Measurements from ENCODE around the gene DHRS2.
"Not testable (repeated sequence)": the region's sequence is repeated elsewhere in the genome, so short reads cannot be mapped to it uniquely, and the experiment has no call there.

Gene DHRS2

GRCh38 chr14:23631702-23632460, 4.3 kb upstream of the DHRS2 start:
- TF ChIP-seq, protein P1, sequence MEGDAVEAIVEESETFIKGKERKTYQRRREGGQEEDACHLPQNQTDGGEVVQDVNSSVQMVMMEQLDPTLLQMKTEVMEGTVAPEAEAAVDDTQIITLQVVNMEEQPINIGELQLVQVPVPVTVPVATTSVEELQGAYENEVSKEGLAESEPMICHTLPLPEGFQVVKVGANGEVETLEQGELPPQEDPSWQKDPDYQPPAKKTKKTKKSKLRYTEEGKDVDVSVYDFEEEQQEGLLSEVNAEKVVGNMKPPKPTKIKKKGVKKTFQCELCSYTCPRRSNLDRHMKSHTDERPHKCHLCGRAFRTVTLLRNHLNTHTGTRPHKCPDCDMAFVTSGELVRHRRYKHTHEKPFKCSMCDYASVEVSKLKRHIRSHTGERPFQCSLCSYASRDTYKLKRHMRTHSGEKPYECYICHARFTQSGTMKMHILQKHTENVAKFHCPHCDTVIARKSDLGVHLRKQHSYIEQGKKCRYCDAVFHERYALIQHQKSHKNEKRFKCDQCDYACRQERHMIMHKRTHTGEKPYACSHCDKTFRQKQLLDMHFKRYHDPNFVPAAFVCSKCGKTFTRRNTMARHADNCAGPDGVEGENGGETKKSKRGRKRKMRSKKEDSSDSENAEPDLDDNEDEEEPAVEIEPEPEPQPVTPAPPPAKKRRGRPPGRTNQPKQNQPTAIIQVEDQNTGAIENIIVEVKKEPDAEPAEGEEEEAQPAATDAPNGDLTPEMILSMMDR (IDR thresholded peaks at IDR 0.05; ENCODE audit: low read depth, low read length, missing control alignments): peak; percentile 97
- Histone ChIP-seq H3K4me3 (ENCODE audit: low read depth, low read length) (no peak overlapping the region), H3K36me3 (replicated peaks) (no peaks in the 10 kb centered on the region), H3K27me3 (replicated peaks) (no peaks in the 10 kb centered on the region), H3K27ac (no peak overlapping the region)
- in situ Hi-C loops (cut with HindIII; ENCODE audit: low pct_ligation_motif_present, low sequenced_read_pairs): no loop called here
- DNase-seq: peak; percentile 41

DNA sequence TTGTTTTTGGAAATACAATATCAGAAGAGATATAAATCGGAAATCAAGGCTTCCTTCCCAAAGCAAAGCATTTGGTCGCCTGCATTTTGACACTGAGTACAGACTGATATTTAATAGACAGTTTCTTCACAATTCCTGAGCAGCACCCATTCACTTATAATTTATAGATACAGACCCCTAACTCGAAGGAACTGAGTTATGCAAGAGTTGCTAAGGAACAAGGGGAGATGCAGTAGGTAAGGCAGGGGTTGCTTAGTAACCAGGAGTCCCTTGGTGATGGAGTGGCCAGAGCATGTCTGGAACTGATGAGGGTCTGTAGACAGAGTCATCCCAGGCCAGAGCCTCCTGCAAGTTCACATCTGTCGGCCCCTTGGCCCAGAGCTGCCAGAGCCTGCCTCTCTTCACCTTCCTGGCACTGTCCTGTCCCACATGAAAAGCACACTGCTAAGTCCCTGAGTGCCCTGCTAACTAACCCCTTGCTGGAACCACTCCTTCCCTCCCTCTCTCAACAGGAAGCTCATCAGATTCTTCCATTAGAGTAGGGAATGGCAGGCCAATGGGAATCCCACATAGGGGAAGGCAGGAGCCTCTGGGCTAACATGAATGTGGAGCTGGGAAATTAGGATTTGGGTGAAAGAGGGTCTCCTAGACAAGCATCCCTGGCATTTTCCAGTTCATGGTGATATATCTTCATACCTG, 3.6 kb upstream of the DHRS2 start:
- no peak overlapping the region for H3K27ac ChIP-seq
- no peaks in the 10 kb centered on the region for H3K36me3 ChIP-seq (replicated peaks)
- TF ChIP-seq, protein P1 (IDR thresholded peaks at IDR 0.05; ENCODE audit: low read depth, low read length, missing control alignments): no peak
- no peak for DNase-seq
- in situ Hi-C loops (cut with HindIII; ENCODE audit: low pct_ligation_motif_present, low sequenced_read_pairs): no loop called here
- no peaks in the 10 kb centered on the region for H3K27me3 ChIP-seq (replicated peaks)
- no peak overlapping the region for H3K4me3 ChIP-seq (ENCODE audit: low read depth, low read length)

DNA sequence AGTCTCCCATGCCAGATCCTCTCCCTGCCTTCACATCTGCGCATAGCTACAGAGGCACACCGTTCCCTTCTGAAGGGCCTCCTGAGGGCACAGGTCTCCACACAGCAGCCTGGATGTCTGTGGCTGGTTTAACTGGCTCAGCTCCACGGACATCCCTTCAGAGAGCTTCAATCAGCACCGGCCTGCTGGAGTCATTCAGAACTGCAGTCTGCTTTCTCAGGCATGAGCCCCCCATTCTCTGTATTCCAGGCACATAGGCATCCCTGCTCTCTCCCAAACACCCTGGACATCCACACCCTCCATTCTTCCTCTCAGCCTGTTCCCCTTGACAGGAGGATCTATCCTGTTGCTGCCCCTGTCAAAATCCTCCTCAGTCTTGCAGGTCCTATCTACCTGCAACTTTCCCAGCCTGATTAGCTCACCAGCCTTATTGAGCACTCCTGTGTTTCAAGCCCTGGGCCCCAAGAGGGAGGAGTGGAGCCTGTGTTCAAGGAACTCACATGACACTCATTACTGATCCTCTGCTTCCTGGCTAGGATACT, 2.9 kb upstream of the DHRS2 start:
- TF ChIP-seq, protein P1 (IDR thresholded peaks at IDR 0.05; ENCODE audit: low read depth, low read length, missing control alignments): no peak

DNA sequence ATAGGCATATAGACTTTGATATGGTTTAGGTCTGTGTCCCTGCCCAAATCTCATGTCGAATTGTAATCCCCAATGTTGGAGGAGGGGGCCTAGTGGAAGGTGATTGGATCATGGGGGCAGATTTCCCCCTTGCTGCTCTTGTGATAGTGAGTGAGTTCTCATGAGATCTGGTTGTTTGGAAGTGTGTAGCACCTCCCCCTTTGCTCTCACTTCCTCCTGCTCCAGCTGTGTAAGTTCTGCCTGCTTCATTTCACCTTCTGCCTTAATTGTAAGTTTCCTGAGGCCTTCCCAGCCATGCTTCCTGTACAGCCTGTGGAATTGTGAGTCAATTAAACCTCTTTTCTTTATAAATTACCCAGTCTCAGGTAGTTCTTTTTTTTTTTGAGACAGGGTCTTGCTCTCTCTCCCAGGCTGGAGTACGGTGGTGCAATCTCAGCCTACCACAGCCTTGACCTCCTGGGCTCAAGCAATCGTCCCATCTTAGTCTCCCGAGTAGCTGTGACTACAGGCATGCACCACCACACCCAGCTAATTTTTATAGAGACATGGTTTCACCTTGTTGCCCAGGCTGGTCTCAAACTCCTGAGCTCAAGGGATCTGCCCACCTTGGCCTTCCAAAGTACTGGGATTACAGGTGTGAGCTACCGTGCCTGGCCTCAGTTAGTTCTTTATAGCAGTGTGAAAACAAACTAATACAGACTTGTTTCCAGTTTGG, 1.3 kb upstream of the DHRS2 start:
- H3K36me3 ChIP-seq (replicated peaks); H3K27me3 ChIP-seq (replicated peaks); H3K27ac ChIP-seq; in situ Hi-C loops (cut with HindIII; ENCODE audit: low pct_ligation_motif_present, low sequenced_read_pairs); DNase-seq; H3K4me3 ChIP-seq (ENCODE audit: low read depth, low read length): not testable (repeated sequence)

More for the DNA sequence above, 2.9 kb upstream of the DHRS2 start:
- no peaks in the 10 kb centered on the region for H3K36me3 ChIP-seq (replicated peaks)
- H3K27ac ChIP-seq: no peak overlapping the region
- in situ Hi-C loops (cut with HindIII; ENCODE audit: low pct_ligation_motif_present, low sequenced_read_pairs): no loop called here
- no peaks in the 10 kb centered on the region for H3K27me3 ChIP-seq (replicated peaks)
- no peak overlapping the region for H3K4me3 ChIP-seq (ENCODE audit: low read depth, low read length)
- DNase-seq: no peak

DNA sequence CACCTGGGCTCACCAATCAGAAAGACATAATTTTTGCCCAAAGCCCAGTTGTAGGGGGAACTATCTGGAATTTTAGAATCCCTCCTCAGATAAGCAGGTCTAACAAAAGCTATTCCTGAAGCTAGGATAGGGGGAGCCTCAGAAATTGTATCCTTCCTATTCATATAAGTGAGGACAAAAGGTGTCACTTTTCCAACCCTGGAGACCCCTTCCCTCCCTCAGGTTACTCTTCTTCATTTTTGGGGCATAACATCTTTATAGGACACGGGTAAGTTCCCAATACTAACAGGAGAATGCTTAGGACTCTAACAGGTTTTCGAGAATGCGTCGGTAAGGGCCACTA, 1.1 kb downstream of the DHRS2 start:
- H3K4me3 ChIP-seq (ENCODE audit: low read depth, low read length); H3K36me3 ChIP-seq (replicated peaks); DNase-seq; in situ Hi-C loops (cut with HindIII; ENCODE audit: low pct_ligation_motif_present, low sequenced_read_pairs); H3K27ac ChIP-seq; H3K27me3 ChIP-seq (replicated peaks): not testable (repeated sequence)

- H3K27ac ChIP-seq; H3K36me3 ChIP-seq (replicated peaks); in situ Hi-C loops (cut with HindIII; ENCODE audit: low pct_ligation_motif_present, low sequenced_read_pairs); H3K27me3 ChIP-seq (replicated peaks); DNase-seq; H3K4me3 ChIP-seq (ENCODE audit: low read depth, low read length): not testable (repeated sequence)
These were observed 1.7 kb downstream of the DHRS2 start for GRCh38 chr14:23637655-23638413.
